HL-60 (cell line): Measurements from ENCODE around the gene TMEM106C.

Source experiments
- CTCF ChIP-seq: IDR thresholded peaks from one replicate; pipeline ENCODE4 v1.5.1; 2011; ENCODE audit warnings: low read length, control low read depth, inconsistent platforms; ENCODE audit not compliant: insufficient read depth
- GABPA ChIP-seq: IDR thresholded peaks from 2 replicates; pipeline ENCODE4 v1.6.1; 2012; ENCODE audit warnings: low read depth
- POLR2AphosphoS5 ChIP-seq: IDR thresholded peaks from 2 replicates; pipeline ENCODE4 v1.6.1; 2012; ENCODE audit warnings: low read depth
- REST ChIP-seq: IDR thresholded peaks from 2 replicates; pipeline ENCODE4 v1.6.1; 2012; ENCODE audit warnings: low read depth; ENCODE audit not compliant: insufficient replicate concordance
- SPI1 ChIP-seq: IDR thresholded peaks from 2 replicates; pipeline ENCODE4 v1.6.1; 2012; ENCODE audit warnings: low read depth, mild to moderate bottlenecking, borderline replicate concordance

GRCh38 chr12:47982311-47982710, 18.9 kb downstream of the TMEM106C start:
- no peak for TF ChIP-seq CTCF
- TF ChIP-seq POLR2AphosphoS5 = no peak
- TF ChIP-seq SPI1 = no peak
- no peak for TF ChIP-seq GABPA
- TF ChIP-seq REST = no peak
